Common myeloid progenitor, CD34-positive (primary cell): ENCODE results near the gene MRTFA.
A peak's percentile ranks its signal among the peaks of the same experiment; 100 is the strongest.
"Not testable (repeated sequence)": the region's sequence is repeated elsewhere in the genome, so short reads cannot be mapped to it uniquely, and the experiment has no call there.

Source experiments
- CTCF ChIA-PET: fragments of 350-600 bp; sonication (Branson Sonifier 250); formaldehyde crosslinking; loops from one replicate; lab custom pipeline; 2021; ENCODE audit warnings: antibody characterized with exemption; lab: Charles Lee
- POLR2A ChIA-PET: fragments of 350-600 bp; sonication (Branson Sonifier 250); formaldehyde crosslinking; loops from one replicate; lab custom pipeline; 2021; ENCODE audit warnings: antibody characterized with exemption; lab: Charles Lee
- DNase-seq, 3 donors: peaks; one replicate each; pipeline versions ENCODE4 v3.0.0 to v3.0.0-alpha.2; 2013
- H3K27ac ChIP-seq, 2 experiments: 1 replicate in 1 of 2; 2 replicates in 1 of 2; pipeline ENCODE4 v1.7.0; 2013; ENCODE audit warnings: inconsistent platforms in 2 of 2, low read length in 2 of 2, mild to moderate bottlenecking in 2 of 2, low read depth in 1 of 2, moderate library complexity in 1 of 2; ENCODE audit not compliant: severe bottlenecking in 2 of 2, insufficient read depth in 1 of 2, poor library complexity in 1 of 2
- H3K27me3 ChIP-seq, 5 experiments: replicated peaks in 2 of 5; 1 replicate in 3 of 5; 2 replicates in 2 of 5; pipeline versions ENCODE4 v1.6.1 to v1.7.0; 2013; ENCODE audit warnings: low read length in 4 of 5, mild to moderate bottlenecking in 2 of 5, moderate library complexity in 2 of 5, inconsistent platforms in 1 of 5; ENCODE audit not compliant: insufficient read depth in 5 of 5, control insufficient read depth in 4 of 5
- H3K36me3 ChIP-seq, 4 experiments: 1 replicate in 2 of 4; 2 replicates in 2 of 4; pipeline versions ENCODE4 v1.6.1 to v1.7.0; 2013; ENCODE audit warnings: low read length in 3 of 4, control low read depth in 1 of 4, mild to moderate bottlenecking in 1 of 4; ENCODE audit not compliant: control insufficient read depth in 4 of 4, insufficient read depth in 4 of 4
- H3K4me1 ChIP-seq, 4 experiments: 1 replicate in 3 of 4; 2 replicates in 1 of 4; pipeline versions ENCODE4 v1.6.1 to v1.7.1; 2013; ENCODE audit warnings: low read length in 3 of 4, mild to moderate bottlenecking in 3 of 4, control low read depth in 1 of 4, inconsistent platforms in 1 of 4, moderate library complexity in 1 of 4; ENCODE audit not compliant: control insufficient read depth in 4 of 4, insufficient read depth in 4 of 4; ENCODE audit errors: control extremely low read depth in 1 of 4
- H3K4me3 ChIP-seq, 7 experiments: 1 replicate in 4 of 7; 2 replicates in 3 of 7; pipeline versions ENCODE4 v1.5.1 to v1.7.0; 2013; ENCODE audit warnings: mild to moderate bottlenecking in 7 of 7, low read length in 6 of 7, moderate library complexity in 6 of 7, inconsistent platforms in 2 of 7, low read depth in 2 of 7, control low read depth in 1 of 7; ENCODE audit not compliant: insufficient read depth in 4 of 7, control insufficient read depth in 1 of 7; ENCODE audit errors: extremely low read depth in 1 of 7
- H3K9me3 ChIP-seq, 5 experiments: 1 replicate in 4 of 5; 2 replicates in 1 of 5; pipeline versions ENCODE4 v1.6.1 to v1.7.1; 2013; ENCODE audit warnings: low read length in 4 of 5, mild to moderate bottlenecking in 2 of 5, inconsistent platforms in 1 of 5, low read depth in 1 of 5, moderate library complexity in 1 of 5; ENCODE audit not compliant: control insufficient read depth in 4 of 5, insufficient read depth in 2 of 5; ENCODE audit errors: control extremely low read depth in 1 of 5
- WGBS: methylation state at CpG from one replicate; pipeline ENCODE4 v1.1.5; 2013; ENCODE audit not compliant: insufficient coverage; 5-methylcytosine and 5-hydroxymethylcytosine counted together

The MRTFA gene

DNA sequence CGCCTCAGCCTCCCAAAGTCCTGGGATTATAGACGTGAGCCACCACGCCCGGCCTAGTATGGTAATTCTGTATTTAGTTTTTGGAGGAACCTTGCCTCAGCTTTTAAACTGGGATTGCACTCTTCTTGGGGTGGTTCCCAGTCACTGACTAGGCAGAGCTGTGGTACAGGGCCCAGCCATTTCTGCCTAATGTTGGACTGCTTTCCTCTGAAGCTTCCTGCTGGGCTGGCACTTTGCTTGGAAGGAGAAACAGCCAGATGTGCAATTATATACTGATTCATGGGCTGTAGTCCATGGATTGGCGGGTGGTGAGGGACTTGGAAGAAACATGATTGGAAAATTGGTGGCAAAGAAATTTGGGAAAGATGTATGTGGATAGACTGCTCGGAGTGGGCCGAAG lies 25.2 kb upstream of the MRTFA start:
- WGBS = 83% methylated on average over 6 of the region's 7 CpGs
- CTCF ChIA-PET = interaction anchor here (0.6 kb wide), 1 partner anchor 236 kb away, joined by 3 read pairs; no protein-coding TSS in a partner anchor
- no peaks in the 10 kb centered on the region for H3K9me3 ChIP-seq

GRCh38 chr22:40660730-40661129 lies 24.2 kb upstream of the MRTFA start:
- Histone ChIP-seq H3K4me3 (no peak overlapping the region), H3K36me3 (no peaks in the 10 kb centered on the region), H3K27ac (no peak overlapping the region), H3K4me1 (no peaks in the 10 kb centered on the region), H3K27me3 (no peaks in the 10 kb centered on the region), H3K9me3 (no peaks in the 10 kb centered on the region)
- ChIA-PET CTCF (interaction anchor here (1.1 to 1.2 kb wide), 2 partner anchors 9 to 12 kb away, joined by 3 to 4 read pairs; no protein-coding TSS in a partner anchor), POLR2A (no interaction called here)
- 61% methylated on average over 3 of the region's 3 CpGs for WGBS
- DNase-seq = peak in 2 of 3 donors; percentile 24 to 31

More for the DNA sequence above, 25.2 kb upstream of the MRTFA start:
- Histone ChIP-seq H3K4me3 (no peak overlapping the region), H3K36me3 (no peaks in the 10 kb centered on the region), H3K27ac (no peak overlapping the region), H3K27me3 (no peaks in the 10 kb centered on the region), H3K4me1 (no peaks in the 10 kb centered on the region)
- DNase-seq = no peak
- POLR2A ChIA-PET = no interaction called here

GRCh38 chr22:40659166-40659565 lies 22.6 kb upstream of the MRTFA start:
- no peaks in the 10 kb centered on the region for H3K27me3 ChIP-seq
- peaks cover 0 to 8% (median 3%) of the 10 kb centered on the region in 4 experiments for H3K4me1 ChIP-seq
- ChIA-PET CTCF (interaction anchor here (0.6 to 1.2 kb wide), 3 partner anchors 10 to 135 kb away, joined by 3 to 4 read pairs (median 3); no protein-coding TSS in a partner anchor), POLR2A (no interaction called here)
- no peak overlapping the region for H3K27ac ChIP-seq
- H3K9me3 ChIP-seq = no peaks in the 10 kb centered on the region
- DNase-seq = no peak
- no peaks in the 10 kb centered on the region for H3K36me3 ChIP-seq
- WGBS = 97% methylated on average over 3 of the region's 6 CpGs
- no peak overlapping the region for H3K4me3 ChIP-seq

GRCh38 chr22:40656651-40657050 lies 20.1 kb upstream of the MRTFA start:
- H3K4me3 ChIP-seq, POLR2A ChIA-PET, H3K9me3 ChIP-seq, DNase-seq, H3K27ac ChIP-seq, H3K36me3 ChIP-seq, H3K27me3 ChIP-seq: not testable (repeated sequence)
- WGBS = 96% methylated on average over 6 of the region's 10 CpGs
- CTCF ChIA-PET = interaction anchor here (1.1 kb wide), 1 partner anchor 10 kb away, joined by 3 read pairs; no protein-coding TSS in a partner anchor
- peaks cover 0 to 19% (median 7%) of the 10 kb centered on the region in 4 experiments for H3K4me1 ChIP-seq

- POLR2A ChIA-PET = interaction anchor here (0.5 kb wide), 1 partner anchor 130 kb away, joined by 4 read pairs; no protein-coding TSS in a partner anchor
- H3K27me3 ChIP-seq, CTCF ChIA-PET, H3K27ac ChIP-seq, H3K4me3 ChIP-seq, DNase-seq, H3K36me3 ChIP-seq, H3K9me3 ChIP-seq: not testable (repeated sequence)
- 100% methylated on average over 2 of the region's 3 CpGs for WGBS
- H3K4me1 ChIP-seq = peaks cover 0 to 23% (median 9%) of the 10 kb centered on the region in 4 experiments
Measured at GRCh38 chr22:40655941-40656340, 19.4 kb upstream of the MRTFA start.

DNA sequence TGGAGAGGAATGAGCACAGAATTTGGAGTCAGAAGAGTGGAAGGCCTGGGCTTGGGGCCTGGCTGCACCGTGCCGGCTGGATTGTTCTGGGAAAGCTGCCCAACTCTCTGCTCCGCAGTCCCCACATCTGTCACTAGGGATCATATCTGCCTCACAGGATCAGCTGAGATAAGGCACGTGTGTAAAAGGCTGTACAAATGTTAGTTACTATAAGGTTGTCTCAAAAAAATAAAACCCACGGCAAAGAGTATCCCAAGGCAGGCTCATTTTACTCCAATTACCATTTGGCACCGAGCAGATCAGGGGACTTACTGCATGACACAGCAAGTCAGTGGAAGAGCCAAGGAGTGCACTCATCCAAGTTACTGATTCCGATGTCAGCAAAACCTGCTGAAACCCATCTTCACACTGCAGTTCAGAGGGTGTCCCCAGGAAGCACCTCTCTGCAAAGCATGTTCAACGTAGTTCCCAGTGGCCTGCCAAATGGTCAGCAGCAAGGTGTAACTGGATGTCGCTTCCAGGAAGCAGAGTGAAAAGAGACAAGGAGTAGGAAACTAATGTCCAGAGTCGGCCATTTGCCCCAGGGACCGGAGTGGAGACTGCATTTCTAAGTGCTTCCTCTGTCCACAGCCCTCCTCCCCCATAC lies 18.1 kb upstream of the MRTFA start:
- POLR2A ChIA-PET = interaction anchor here (0.6 kb wide), 1 partner anchor 371 kb away, joined by 3 read pairs; no protein-coding TSS in a partner anchor
- Histone ChIP-seq H3K27ac (no peak overlapping the region), H3K27me3 (no peaks in the 10 kb centered on the region), H3K36me3 (no peaks in the 10 kb centered on the region), H3K4me3 (no peak overlapping the region), H3K4me1 (peaks cover 0 to 23% (median 9%) of the 10 kb centered on the region in 4 experiments), H3K9me3 (no peaks in the 10 kb centered on the region)
- 25% methylated on average over 4 of the region's 11 CpGs for WGBS
- CTCF ChIA-PET = interaction anchor here (1.1 to 2.6 kb wide), 4 partner anchors 24 to 325 kb away, joined by 3 to 8 read pairs (median 4); partner anchors contain the start of gene MCHR1
- peak; percentile 28 to 58 (median 37) for DNase-seq

DNA sequence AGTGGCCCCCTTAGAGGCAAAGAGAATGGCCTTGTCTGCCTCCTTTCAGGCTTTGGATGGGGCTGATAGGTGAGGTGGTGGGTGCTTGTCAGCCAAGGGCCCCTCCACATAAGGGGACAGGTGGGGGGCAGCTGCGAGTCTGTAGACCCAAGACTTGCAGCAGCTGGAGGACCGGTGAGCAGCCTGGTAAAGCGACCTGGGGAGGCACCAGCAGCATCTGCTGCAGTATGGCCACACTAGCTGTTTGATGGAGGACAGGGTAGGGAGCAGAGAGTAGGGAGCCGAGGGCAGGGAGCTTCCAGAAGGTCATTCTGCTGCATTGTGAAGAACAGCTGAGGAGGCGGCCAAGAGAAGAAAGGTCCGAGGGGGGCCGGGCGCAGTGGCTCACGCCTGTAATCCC lies 16.8 kb upstream of the MRTFA start:
- ChIA-PET CTCF (interaction anchor here (1.1 to 2.6 kb wide), 4 partner anchors 23 to 324 kb away, joined by 3 to 8 read pairs (median 4); no protein-coding TSS in a partner anchor), POLR2A (interaction anchor here (0.6 kb wide), 2 partner anchors 22 to 27 kb away, joined by 3 read pairs; no protein-coding TSS in a partner anchor)
- peaks cover 0 to 23% (median 9%) of the 10 kb centered on the region in 4 experiments for H3K4me1 ChIP-seq
- WGBS = 100% methylated on average over 7 of the region's 9 CpGs
- H3K4me3 ChIP-seq = no peak overlapping the region
- H3K36me3 ChIP-seq = no peaks in the 10 kb centered on the region
- DNase-seq = no peak
- no peaks in the 10 kb centered on the region for H3K9me3 ChIP-seq
- no peak overlapping the region for H3K27ac ChIP-seq
- no peaks in the 10 kb centered on the region for H3K27me3 ChIP-seq
